ENCODE data around the gene RDH11. TPM values are rescaled to one million over a fixed set of nuclear protein-coding genes. Genes with fewer than 3 reads are reported as not detected.

Gene RDH11
- total and polyA plus RNA-seq, 8 donors, result 60.6 to 97.1 (median 67.6) TPM

GRCh38 chr14:67636361-67636919 lies 59.1 kb downstream of the RDH11 start:
- Histone ChIP-seq H3K27me3 (no peaks in the 10 kb centered on the region), H3K9me3 (no peaks in the 10 kb centered on the region), H3K4me3 (no peak overlapping the region), H3K27ac (no peak overlapping the region), H3K4me1 (no peaks in the 10 kb centered on the region), H3K36me3 (no peaks in the 10 kb centered on the region)
- intact Hi-C loops (cut with DNase I), result no loop called here
- ATAC-seq (no peak), DNase-seq (no peak)
- no peak for TF ChIP-seq CTCF (IDR thresholded peaks at IDR 0.05)

GRCh38 chr14:67633451-67634147 lies 62.0 kb downstream of the RDH11 start:
- H3K4me1 ChIP-seq, result no peaks in the 10 kb centered on the region
- intact Hi-C loops (cut with DNase I), result no loop called here
- ATAC-seq (no peak), DNase-seq (no peak)
- no peaks in the 10 kb centered on the region for H3K9me3 ChIP-seq
- no peaks in the 10 kb centered on the region for H3K27me3 ChIP-seq
- H3K36me3 ChIP-seq, result no peaks in the 10 kb centered on the region
- no peak overlapping the region for H3K27ac ChIP-seq
- H3K4me3 ChIP-seq, result no peak overlapping the region
- no peak for TF ChIP-seq CTCF (IDR thresholded peaks at IDR 0.05)

GRCh38 chr14:67630938-67631337 lies 64.6 kb downstream of the RDH11 start:
- no peak for TF ChIP-seq CTCF (IDR thresholded peaks at IDR 0.05)
- ATAC-seq (no peak), DNase-seq (no peak)
- intact Hi-C loops (cut with DNase I), result no loop called here
- no peaks in the 10 kb centered on the region for H3K4me1 ChIP-seq
- no peaks in the 10 kb centered on the region for H3K9me3 ChIP-seq
- no peaks in the 10 kb centered on the region for H3K36me3 ChIP-seq
- no peak overlapping the region for H3K27ac ChIP-seq
- H3K27me3 ChIP-seq, result no peaks in the 10 kb centered on the region
- no peak overlapping the region for H3K4me3 ChIP-seq

GRCh38 chr14:67630186-67630585 lies 65.4 kb downstream of the RDH11 start:
- TF ChIP-seq CTCF (IDR thresholded peaks at IDR 0.05), result no peak
- H3K4me3 ChIP-seq, result no peak overlapping the region
- no peaks in the 10 kb centered on the region for H3K27me3 ChIP-seq
- no peaks in the 10 kb centered on the region for H3K4me1 ChIP-seq
- no peak for ATAC-seq
- DNase-seq, result no peak
- intact Hi-C loops (cut with DNase I), result no loop called here
- no peaks in the 10 kb centered on the region for H3K9me3 ChIP-seq
- H3K36me3 ChIP-seq, result no peaks in the 10 kb centered on the region
- no peak overlapping the region for H3K27ac ChIP-seq

- no peak for DNase-seq
- Histone ChIP-seq H3K4me1 (peaks cover 5 to 10% of the 10 kb centered on the region in 2 donors), H3K4me3 (no peak overlapping the region), H3K9me3 (no peaks in the 10 kb centered on the region), H3K27me3 (no peaks in the 10 kb centered on the region), H3K27ac (no peak overlapping the region), H3K36me3 (no peaks in the 10 kb centered on the region)
- ATAC-seq, result no peak
- intact Hi-C loops (cut with DNase I), result no loop called here
- no peak for TF ChIP-seq CTCF (IDR thresholded peaks at IDR 0.05)
Observed at GRCh38 chr14:67627519-67627918, 68.0 kb downstream of the RDH11 start.

Other genes starting within 250 kb of the RDH11 start
- 1 to 10 TPM; 3.1 to 7.7 TPM for gene TMEM229B, start 207.0 kb downstream of the RDH11 start, total RNA-seq
- gene TMEM229B, start 207.0 kb downstream of the RDH11 start, polyA plus RNA-seq (ENCODE audit: insufficient read length in 6 of 6), result under 1 TPM; 0.39 to 0.83 (median 0.73) TPM
- gene PLEKHH1, start 162.5 kb downstream of the RDH11 start, total RNA-seq, result 1 to 10 TPM; 1.2 to 2.7 TPM
- gene PLEKHH1, start 162.5 kb downstream of the RDH11 start, polyA plus RNA-seq (ENCODE audit: insufficient read length in 6 of 6), result 10 to 100 TPM in 5 of 6 donors, 1 to 10 TPM in 1; 10.0 to 19.2 (median 15.5) TPM
- 10 to 100 TPM; 12.8 to 21.6 TPM for gene PIGH, start 95.5 kb downstream of the RDH11 start, total RNA-seq
- 10 to 100 TPM; 22.4 to 28.6 (median 23.5) TPM for gene PIGH, start 95.5 kb downstream of the RDH11 start, polyA plus RNA-seq (ENCODE audit: insufficient read length in 6 of 6)
- 10 to 100 TPM in 1 of 2 donors, 1 to 10 TPM in 1; 6.0 to 14.8 TPM for gene ARG2, start 75.8 kb downstream of the RDH11 start, total RNA-seq
- 1 to 10 TPM; 1.9 to 3.9 (median 2.8) TPM for gene ARG2, start 75.8 kb downstream of the RDH11 start, polyA plus RNA-seq (ENCODE audit: insufficient read length in 6 of 6)
- 100 to 1,000 TPM in 1 of 2 donors, 10 to 100 TPM in 1; 97.6 to 123 TPM for gene VTI1B, start 21.1 kb downstream of the RDH11 start, total RNA-seq
- gene VTI1B, start 21.1 kb downstream of the RDH11 start, polyA plus RNA-seq (ENCODE audit: insufficient read length in 6 of 6), result 10 to 100 TPM; 79.1 to 87.4 (median 86.2) TPM
- under 1 TPM; 0.12 to 0.16 TPM for gene RDH12, start 6.1 kb upstream of the RDH11 start, total RNA-seq
- 1 to 10 TPM in 3 of 6 donors, under 1 TPM in 3; 0.32 to 1.2 (median 0.88) TPM for gene RDH12, start 6.1 kb upstream of the RDH11 start, polyA plus RNA-seq (ENCODE audit: insufficient read length in 6 of 6)
- gene ZFYVE26, start 120.8 kb upstream of the RDH11 start, total RNA-seq, result 10 to 100 TPM; 33.7 to 47.8 TPM
- gene ZFYVE26, start 120.8 kb upstream of the RDH11 start, polyA plus RNA-seq (ENCODE audit: insufficient read length in 6 of 6), result 10 to 100 TPM; 15.9 to 19.8 (median 16.9) TPM
- gene RAD51B, start 124.0 kb upstream of the RDH11 start, total RNA-seq, result 10 to 100 TPM; 18.3 TPM
- gene RAD51B, start 124.0 kb upstream of the RDH11 start, polyA plus RNA-seq (ENCODE audit: insufficient read length in 6 of 6), result 10 to 100 TPM; 10.8 to 15.7 (median 12.4) TPM